AG09319 (cell line): Measurements from ENCODE around the gene NCKAP5.

Source experiments
- DNase-seq: peaks from one replicate; pipeline ENCODE4 v3.0.0-alpha.2; 2010; ENCODE audit warnings: low read depth; ENCODE audit errors: extremely low read depth
- CTCF ChIP-seq: IDR thresholded peaks from 2 replicates; pipeline ENCODE4 v1.5.1; 2011; ENCODE audit warnings: low read depth, mild to moderate bottlenecking, inconsistent platforms, low read length, moderate library complexity

The NCKAP5 gene

GRCh38 chr2:132754392-132754791, 813.9 kb downstream of the NCKAP5 start:
- no peak for DNase-seq
- TF ChIP-seq CTCF: no peak

GRCh38 chr2:132752421-132753206, 815.6 kb downstream of the NCKAP5 start:
- no peak for DNase-seq
- no peak for TF ChIP-seq CTCF

GRCh38 chr2:132751836-132752235, 816.4 kb downstream of the NCKAP5 start:
- TF ChIP-seq CTCF: no peak
- no peak for DNase-seq

- no peak for TF ChIP-seq CTCF
- no peak for DNase-seq
These were observed 817.7 kb downstream of the NCKAP5 start for GRCh38 chr2:132750606-132751005.

- no peak for TF ChIP-seq CTCF
- no peak for DNase-seq
These were observed 821.2 kb downstream of the NCKAP5 start for GRCh38 chr2:132747046-132747445.

- no peak for TF ChIP-seq CTCF
- DNase-seq: no peak
These were observed 826.5 kb downstream of the NCKAP5 start for GRCh38 chr2:132741754-132742153.

GRCh38 chr2:132740081-132740720, 828.1 kb downstream of the NCKAP5 start:
- no peak for DNase-seq
- TF ChIP-seq CTCF: no peak
